ENCODE results near the gene INHBE. TPM values are rescaled to one million over a fixed set of nuclear protein-coding genes. Genes with fewer than 3 reads are reported as not detected.

Gene INHBE
- total and polyA plus RNA-seq, 2 experiments from 2014 or later = 0.23 to 0.74 TPM

GRCh38 chr12:57472391-57472790, 17.3 kb downstream of the INHBE start:
- no peak for TF ChIP-seq CTCF (IDR thresholded peaks at IDR 0.05; ENCODE audit: low read depth, low read length)
- H3K27me3 ChIP-seq = peaks cover 58% of the 10 kb centered on the region
- H3K9me3 ChIP-seq (ENCODE audit: low read depth) = no peaks in the 10 kb centered on the region
- H3K4me1 ChIP-seq (ENCODE audit: low read depth) = no peaks in the 10 kb centered on the region
- no peaks in the 10 kb centered on the region for H3K36me3 ChIP-seq
- no peak overlapping the region for H3K4me3 ChIP-seq
- H3K27ac ChIP-seq = no peak overlapping the region
- no peak for DNase-seq (ENCODE audit: low read depth in 1 of 2, low spot score in 1 of 2)

- Histone ChIP-seq H3K4me3 (no peak overlapping the region), H3K27me3 (peaks cover 68% of the 10 kb centered on the region), H3K27ac (no peak overlapping the region), H3K36me3 (no peaks in the 10 kb centered on the region), H3K4me1 (ENCODE audit: low read depth) (no peaks in the 10 kb centered on the region), H3K9me3 (ENCODE audit: low read depth) (no peaks in the 10 kb centered on the region)
- DNase-seq (ENCODE audit: low read depth in 1 of 2, low spot score in 1 of 2) = no peak
- no peak for TF ChIP-seq CTCF (IDR thresholded peaks at IDR 0.05; ENCODE audit: low read depth, low read length)
Measured at GRCh38 chr12:57473392-57473791, 18.3 kb downstream of the INHBE start.

- Histone ChIP-seq H3K4me3 (no peak overlapping the region), H3K36me3 (no peaks in the 10 kb centered on the region), H3K4me1 (ENCODE audit: low read depth) (no peaks in the 10 kb centered on the region), H3K27me3 (peaks cover 70% of the 10 kb centered on the region), H3K27ac (no peak overlapping the region), H3K9me3 (ENCODE audit: low read depth) (no peaks in the 10 kb centered on the region)
- no peak for TF ChIP-seq CTCF (IDR thresholded peaks at IDR 0.05; ENCODE audit: low read depth, low read length)
- DNase-seq (ENCODE audit: low read depth in 1 of 2, low spot score in 1 of 2) = no peak
Measured at GRCh38 chr12:57473886-57474285, 18.8 kb downstream of the INHBE start.

GRCh38 chr12:57474430-57474829, 19.3 kb downstream of the INHBE start:
- TF ChIP-seq CTCF (IDR thresholded peaks at IDR 0.05; ENCODE audit: low read depth, low read length) = no peak
- Histone ChIP-seq H3K27me3 (peaks cover 76% of the 10 kb centered on the region), H3K4me3 (no peak overlapping the region), H3K27ac (no peak overlapping the region), H3K36me3 (no peaks in the 10 kb centered on the region), H3K9me3 (ENCODE audit: low read depth) (no peaks in the 10 kb centered on the region), H3K4me1 (ENCODE audit: low read depth) (no peaks in the 10 kb centered on the region)
- no peak for DNase-seq (ENCODE audit: low read depth in 1 of 2, low spot score in 1 of 2)

- DNase-seq (ENCODE audit: low read depth in 1 of 2, low spot score in 1 of 2) = no peak
- Histone ChIP-seq H3K27ac (no peak overlapping the region), H3K4me1 (ENCODE audit: low read depth) (no peaks in the 10 kb centered on the region), H3K4me3 (no peak overlapping the region), H3K27me3 (peaks cover 76% of the 10 kb centered on the region), H3K9me3 (ENCODE audit: low read depth) (no peaks in the 10 kb centered on the region), H3K36me3 (no peaks in the 10 kb centered on the region)
- no peak for TF ChIP-seq CTCF (IDR thresholded peaks at IDR 0.05; ENCODE audit: low read depth, low read length)
Measured at GRCh38 chr12:57474862-57475261, 19.8 kb downstream of the INHBE start.
